Stimulated activated CD4-positive, alpha-beta T cell treated with anti-CD3 and anti-CD28 coated beads, Interleukin-4, amount 100 ng/mL, for 4 hours (primary cell): ENCODE data around the gene MYEOV.
A peak's percentile ranks its signal among the peaks of the same experiment; 100 is the strongest.

Source experiments
- DNase-seq, 2 experiments: peaks; one replicate each; pipeline ENCODE4 v3.0.0-alpha.2; 2020

MYEOV gene

DNA sequence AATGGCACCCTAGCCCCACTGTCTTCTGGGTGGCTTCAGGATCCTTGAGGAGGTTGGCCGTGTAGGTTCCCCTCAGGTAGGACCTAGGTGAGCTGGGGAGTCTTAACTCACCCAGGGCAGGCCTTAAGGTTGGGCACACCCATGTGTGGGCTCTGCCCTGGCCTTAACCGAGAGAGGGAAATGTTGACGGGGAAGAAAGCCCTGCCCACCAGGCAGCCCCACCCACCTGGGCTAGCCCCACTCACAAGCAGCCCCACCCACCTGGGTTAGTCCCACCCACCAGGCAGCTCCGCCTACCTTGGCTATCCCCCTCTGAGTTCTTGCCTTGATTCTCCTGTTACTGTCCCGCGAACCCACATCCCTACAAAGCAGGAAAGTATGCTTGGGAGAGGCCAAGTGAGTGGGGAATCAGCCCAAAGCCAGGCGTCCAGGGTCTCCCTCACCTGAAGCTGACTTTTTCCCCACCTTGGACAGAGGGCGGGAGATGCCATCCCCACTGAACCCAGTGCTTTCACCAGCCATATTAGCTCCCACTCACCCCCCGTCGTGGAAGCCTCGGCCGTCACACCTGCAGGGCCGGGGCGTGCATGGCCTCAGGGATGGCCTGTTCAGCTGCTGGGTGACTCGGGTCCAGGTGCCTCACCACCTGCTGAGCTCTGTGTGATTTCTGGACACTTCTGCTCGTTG lies at the start of gene MYEOV:
Gene MYEOV, plus strand, starts transcription at position 337 of the 687 bp plus-strand sequence. CDS start 1,200 bp downstream, outside the sequence.
- peak in 1 of 2 experiments; percentile 47 for DNase-seq

DNA sequence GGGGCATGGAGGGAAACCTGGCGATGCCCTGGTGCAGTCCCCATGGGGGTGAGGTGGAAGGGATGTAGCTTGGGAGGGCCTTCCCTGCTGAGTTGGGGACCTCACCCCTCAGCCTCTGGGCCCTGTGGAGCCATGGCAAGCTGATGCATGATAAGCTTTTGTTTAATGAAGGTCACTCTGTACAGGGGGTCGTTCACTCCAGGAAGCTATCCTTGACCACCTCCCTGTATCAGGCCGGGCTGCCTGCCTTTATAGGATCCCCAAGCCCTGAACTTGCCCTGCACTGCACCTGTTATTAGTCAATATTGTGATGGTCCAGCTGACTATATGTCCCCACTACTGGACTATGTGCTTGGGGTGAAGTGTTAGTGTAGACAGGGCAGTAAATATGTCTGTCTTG lies 49.7 kb upstream of the MYEOV start:
- no peak for DNase-seq

DNA sequence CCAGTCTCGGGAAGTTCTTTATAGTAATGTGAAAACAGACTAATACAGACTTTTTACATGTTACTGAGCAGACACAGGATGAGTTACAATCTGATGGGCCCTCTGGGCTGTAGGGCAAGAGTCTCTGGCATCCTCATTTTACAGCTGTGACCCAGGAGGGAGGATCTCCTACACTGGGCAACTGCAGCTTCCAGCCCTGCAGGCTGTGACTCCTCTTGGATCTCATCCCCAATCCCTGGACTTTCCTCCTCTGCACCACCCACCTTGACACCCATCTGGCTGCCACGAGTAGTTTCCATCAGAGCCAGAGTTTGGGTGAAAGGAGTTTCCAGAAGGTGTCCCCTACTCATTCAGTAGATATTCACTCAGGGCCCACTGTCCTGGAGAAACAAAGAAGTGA lies 48.9 kb upstream of the MYEOV start:
- no peak for DNase-seq

DNA sequence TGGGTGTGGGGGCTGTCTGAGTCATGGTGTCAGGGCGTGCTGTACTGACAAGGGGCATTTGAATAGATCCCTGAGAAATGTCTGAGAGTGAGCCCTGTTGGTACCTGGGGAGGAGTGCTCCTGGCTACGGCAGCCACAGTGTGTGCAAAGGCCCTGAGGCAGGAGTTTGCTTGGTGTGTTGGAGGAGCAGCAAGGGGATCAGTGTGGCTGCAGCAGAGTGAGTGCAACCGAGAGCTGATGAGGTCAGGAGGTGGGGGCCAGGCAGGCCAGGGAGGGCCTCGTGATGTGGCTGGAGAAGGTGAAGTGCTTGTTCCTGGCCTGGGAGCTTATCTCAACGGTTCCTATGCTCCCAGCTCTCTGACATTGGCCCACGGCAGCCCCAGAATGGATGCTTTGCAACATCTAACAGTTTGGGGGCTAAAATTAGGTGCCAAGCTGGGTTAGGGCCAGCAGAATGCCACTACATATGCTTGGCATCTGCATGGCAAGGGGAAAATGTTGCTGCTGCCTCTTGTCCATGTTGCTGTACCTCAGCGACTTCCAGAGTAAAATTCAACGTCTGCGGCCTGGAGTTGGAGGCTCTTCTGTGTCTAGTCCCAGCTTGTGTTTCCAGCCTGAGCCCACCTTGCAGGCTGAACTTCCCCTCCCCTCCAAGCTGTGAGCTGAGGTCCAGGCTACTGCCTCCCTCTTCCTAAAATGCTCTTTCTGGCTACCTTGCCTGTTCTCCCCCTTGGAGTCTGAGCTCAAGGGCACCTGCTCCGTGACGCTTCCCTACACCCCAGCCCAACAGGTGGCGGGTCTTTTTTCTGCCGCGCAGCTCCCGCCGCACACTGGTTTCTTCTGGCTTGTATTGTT lies 48.2 kb upstream of the MYEOV start:
- no peak for DNase-seq

DNA sequence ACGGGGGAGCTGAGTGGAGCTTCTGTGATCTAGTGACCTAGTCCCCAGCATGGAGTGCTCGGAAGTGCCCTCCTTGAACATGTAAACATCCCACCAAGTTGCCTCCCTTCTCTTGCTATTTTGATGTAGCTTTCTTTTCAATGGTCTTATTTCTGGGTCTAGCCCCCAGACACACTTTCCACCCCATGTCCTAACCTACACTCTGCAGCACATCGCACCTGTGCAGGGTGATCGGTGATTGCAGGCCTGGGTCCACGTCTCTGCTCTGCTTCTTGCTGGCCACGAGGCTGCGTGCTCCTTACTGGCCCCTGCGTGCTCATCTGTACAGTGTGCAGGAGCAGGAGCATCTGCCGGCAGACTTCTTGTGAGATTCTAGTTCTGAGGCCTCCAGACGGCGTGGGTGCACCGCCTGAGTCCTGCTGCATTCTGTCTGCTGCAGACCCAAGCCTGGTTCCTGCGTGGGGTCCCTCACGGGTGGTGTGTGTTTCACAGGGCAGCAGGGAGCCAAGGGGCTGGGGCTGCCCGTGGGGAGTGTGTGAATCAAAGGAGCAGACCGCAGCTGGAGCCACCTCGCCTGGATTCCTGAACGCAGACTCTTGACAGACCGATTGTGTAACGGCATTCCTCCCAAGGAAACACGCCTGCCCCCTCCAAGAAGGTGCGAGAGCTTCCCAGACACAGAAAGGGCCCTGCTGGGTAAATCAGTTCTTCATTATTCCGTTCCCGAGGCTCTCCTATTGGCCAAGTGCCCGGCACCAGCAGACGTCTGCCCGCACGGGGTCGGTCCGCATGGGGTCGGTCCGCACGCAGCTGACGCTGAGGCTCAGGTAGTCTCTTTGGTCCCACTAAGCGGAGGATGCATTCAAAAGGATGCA lies 44.4 kb upstream of the MYEOV start:
- DNase-seq: no peak

DNA sequence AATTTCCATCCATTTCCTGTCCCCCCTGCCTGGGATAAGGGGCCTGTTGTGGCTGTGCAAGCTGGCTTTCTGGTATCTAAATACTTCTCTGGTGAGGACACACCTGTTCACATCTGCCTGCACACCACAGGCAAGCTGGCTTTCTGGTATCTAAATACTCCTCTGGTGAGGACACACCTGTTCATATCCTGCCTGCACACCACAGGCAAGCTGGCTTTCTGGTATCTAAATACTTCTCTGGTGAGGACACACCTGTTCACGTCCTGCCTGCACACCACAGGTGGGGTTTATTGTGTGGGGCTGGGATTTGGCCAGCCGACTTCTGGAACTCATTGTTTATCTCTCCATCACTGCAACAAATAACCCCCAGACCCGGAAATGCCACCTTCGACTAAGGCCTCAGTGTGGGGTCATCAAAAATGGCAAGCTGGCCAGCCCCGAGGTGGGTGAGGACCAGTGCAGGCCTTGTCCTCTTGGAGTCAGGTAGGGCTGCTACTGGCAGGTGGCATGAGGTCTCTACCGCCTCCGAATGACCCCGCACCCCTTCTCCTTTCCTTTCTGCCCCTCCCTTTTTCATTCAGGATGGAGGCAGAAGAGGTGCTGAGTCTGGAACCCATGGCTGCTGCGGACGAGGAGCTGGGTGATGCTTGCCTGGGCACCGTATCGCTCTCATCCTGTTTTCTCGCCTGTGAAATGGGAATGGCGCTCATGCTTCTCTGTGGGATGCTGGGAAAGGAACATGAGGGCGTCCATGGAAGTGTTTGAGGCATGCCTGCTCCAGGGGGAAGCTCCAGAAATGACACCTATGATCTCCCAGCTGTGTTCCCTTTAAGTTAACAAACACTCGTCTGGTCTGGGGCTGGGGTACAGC lies 43.5 kb upstream of the MYEOV start:
- no peak for DNase-seq

DNA sequence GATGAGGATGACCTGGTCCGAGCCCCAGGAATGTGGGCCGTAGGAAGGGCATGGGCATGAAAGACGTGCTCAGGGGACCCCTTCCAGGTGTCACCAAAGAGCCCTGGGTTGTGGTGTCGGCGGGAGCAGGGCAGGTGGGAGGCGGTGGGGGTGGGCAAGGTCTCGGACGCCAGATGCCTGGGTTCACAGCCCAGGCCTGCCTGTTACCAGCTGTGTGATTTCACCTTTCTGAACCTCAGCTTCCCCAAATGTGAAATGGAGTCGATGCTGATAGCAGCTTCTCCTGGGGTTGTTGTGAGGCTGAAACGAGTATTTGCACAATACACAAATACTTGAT lies 42.9 kb upstream of the MYEOV start:
- DNase-seq: no peak

DNA sequence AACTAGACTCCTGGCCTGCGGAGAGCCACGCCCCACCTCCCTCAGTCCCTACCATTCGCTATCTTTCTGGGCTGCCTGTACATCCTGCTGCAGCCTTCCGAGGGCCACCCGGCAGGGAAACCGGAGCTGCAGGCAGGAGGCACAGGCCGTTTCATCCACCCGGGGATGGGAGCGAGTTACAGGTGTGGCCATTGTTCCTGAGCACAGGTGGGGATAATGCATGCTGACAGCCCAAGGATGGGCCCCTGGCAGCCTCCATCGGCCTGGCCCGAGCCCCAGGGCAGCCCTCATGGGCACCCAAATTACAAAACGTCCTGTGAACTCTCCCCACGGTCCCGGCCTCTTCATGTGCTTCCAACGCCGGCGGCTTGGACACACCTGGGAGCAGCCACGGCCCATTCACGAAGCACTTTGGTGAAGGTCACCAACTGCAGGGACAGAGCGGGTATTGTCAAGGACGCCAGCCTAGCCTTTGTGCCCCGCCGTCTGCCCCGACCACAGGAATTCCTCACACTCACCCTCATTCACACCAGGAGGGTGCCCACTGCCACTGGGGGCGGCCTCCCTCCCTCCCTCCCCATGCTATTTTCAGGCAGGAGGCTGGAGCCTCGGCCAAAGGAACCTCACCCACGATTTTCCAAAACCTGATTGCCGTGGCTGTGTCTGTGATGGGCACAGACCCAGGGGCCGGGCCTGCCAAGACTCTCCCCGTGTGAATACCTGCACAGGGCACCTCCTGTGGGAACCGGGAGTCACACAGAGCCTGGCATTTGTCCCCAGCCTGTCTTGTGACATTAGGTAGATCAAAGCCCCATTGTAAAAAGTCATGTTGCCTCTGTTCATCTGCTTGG lies 42.1 kb upstream of the MYEOV start:
- no peak for DNase-seq

DNA sequence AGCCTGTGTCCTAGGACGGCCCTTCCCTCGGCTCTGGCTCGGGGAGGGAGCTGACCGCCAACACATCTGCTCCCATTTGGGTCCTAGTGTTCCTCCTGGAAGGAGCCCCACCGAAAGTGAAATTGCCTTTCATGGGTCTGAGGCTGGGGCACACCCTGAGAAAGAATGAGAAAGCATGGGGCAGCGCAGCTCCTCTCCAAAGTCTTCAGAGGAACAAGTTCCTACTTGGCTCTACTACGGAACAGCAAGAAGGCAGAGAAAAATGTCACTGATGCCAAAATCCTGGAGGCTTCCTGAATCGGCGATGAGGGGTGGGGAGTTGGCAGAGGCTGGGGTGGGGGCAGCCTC lies 41.5 kb upstream of the MYEOV start:
- no peak for DNase-seq

DNA sequence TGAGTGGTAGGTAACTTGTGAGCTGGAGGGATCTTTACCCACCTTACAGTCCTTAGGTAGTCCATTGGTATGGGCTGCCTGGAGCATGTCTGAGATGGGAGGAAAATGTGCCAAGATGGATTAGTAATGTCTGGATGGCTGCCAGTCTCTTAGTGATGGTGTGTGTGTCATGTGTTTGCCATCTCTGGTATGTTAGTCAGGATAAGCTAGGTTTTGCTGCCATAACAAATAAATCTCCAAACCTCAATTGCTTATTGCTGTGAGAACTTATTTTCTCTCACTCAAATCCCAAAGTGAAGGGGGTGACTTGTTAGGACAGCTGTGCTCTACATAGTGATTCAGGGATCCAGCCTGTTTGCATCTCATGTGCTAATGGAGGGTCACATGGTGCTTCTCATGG lies 40.9 kb upstream of the MYEOV start:
- no peak for DNase-seq

DNA sequence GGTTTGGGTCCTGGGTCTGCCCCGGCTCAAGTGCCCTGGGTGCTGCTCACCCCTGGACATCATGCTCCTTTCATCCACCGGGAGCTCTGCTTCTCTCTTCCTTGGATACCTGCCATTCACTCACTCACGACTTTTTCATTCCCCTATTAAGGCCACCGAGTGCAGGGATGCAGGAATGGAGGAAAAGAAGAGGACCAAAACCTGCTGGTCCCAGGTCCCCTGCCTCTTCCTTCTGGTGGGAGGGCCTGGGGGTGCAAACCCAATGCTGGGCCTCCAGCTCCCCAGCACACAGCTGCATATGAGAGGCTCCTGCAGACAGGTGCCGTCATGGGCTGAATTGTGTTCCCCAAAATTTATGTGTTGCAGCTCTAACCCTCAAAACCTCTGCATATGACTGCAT lies 36.8 kb upstream of the MYEOV start:
- no peak for DNase-seq

DNA sequence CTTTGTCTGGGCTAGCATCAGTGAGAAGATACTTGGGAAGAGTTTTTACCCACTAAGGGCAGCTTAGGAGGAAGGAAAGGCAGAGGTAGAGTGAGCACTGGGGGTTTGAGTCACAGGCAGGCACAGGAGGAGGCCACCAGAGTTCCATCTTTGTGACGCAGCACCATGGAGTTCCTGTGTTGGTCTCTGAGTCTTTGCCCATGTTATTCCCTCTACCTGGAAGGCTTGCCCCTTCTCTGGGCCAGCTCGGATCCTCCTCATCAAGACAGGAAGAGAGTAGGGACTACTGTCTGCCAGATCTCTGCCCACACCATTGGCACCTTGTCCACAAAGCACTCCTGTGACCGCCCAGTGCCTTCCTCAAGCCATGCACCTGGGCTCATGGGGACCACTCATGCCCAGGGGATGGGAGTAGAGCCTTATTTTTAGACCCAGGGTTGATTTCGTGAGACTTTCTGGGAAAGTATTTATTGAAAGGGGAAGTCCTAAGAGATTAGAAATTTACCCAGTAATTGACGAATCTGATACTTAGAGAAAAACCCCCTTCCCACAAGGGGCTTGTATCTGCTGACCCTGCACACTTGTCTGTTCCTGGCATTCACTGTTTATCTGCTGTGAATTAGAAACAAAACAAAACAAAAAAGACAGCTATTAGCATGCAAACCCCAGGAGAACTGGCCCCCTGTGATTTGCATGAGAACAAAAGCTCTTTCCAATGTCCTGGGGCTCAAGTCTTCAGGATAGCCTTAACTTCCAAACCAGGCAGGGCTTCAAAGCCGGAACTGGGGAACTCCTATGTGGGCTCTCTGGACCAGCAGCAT lies 35.9 kb upstream of the MYEOV start:
- DNase-seq: no peak

DNA sequence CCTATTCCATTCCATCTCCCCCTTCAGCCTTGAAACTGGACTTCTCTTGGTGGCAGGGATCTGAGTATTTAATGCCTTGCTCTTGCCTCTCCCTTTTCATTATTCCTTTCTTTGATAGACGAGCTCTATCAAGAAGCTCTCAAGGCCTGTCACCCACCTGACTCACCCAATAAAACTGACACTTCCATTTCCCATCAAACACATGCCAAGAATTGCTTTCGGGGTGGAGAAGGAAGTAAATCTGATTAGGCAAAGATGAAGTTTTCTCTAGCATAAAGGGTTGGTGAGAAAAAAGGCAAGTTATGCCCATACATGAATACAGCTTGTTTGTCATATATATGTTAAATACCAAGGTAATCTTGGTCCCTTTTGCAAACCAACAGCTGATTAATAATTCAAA lies 34.9 kb upstream of the MYEOV start:
- DNase-seq: no peak

DNA sequence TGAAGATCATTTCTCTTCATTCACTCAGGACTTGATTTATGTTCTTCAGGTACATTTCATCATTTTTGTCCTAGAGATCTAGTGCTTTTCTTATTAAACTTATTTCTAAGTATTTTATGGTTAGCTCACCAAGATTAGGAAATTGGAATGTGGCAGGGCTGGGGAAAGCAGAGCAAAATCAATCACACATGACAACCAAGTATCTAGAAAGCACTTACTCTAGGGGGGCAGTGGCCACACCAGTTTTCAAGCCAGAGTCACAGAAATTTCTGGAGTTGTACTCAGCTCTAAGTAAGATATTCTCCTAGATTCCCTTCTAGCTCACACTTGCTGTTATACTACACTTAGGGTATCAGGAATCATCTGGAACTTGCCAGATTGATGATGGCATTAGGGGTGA lies 33.3 kb upstream of the MYEOV start:
- DNase-seq: no peak

DNA sequence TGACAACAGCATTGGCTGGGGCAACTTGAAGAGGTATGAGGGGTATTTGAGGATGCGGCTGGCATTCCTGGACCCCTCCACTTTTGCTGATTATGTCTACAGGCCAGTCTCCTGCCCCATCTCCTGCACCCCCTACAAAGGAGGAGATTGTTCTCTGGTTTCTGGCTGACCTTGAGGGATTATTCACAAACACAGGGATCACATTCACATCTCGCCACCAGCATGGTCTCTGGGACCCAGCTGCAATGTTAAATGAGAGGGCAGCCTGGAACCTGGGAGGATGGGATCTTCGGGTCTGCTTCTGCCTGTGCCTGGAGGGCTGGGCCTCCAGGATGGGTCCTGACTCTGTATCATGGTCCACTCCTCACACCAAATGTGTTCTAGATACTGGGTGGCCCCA lies 32.8 kb upstream of the MYEOV start:
- no peak for DNase-seq

DNA sequence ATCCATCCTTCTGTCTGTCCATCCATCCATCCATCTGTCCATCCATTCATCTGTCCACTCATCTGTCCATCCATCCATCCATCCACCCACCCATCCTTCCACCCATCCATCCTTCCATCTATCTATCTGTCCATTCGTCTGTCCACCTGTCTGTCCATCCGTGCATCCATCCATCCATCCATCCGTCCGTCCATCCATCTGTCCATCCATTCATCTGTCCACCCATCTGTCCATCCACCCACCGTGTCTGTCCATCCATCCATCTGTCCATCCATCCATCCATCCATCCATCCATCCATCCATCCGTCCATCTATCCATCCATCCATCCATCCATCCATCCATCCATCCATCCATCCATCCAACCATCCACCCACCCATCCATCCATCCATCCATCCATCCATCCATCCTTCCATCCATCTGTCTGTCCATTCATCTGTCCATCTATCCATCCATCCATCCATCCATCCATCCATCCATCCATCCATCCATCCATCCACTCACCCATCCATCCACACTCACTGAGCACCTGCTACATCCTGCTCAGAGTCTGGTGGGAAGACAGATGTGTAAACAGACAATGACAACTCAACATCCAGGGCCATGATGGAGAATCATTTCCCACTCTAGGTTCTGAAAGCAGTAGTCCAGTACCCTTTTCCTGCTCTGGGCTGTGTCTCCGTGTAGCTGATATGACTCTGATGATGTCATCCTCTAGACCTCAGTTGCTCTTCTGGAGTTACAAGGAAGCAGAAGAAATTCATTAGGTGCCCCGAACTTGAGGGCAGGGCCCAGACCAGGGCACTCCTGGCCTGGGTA lies 30.8 kb upstream of the MYEOV start:
- no peak for DNase-seq

DNA sequence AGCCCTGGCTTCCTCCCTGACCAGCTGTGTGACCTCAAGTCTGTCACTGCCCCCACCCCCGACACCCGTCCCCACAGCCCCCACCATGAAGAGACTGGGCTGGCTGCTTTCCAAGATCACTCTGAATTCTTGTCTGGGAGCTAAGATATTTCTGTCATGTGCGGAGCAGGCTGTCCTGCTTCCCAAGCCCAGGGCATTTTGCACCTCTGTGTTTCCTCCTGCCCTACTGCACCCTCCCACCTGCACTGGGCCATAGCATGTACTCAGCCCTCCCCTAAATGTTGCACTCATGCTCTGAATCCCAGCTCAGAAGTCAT lies 30.3 kb upstream of the MYEOV start:
- no peak for DNase-seq

DNA sequence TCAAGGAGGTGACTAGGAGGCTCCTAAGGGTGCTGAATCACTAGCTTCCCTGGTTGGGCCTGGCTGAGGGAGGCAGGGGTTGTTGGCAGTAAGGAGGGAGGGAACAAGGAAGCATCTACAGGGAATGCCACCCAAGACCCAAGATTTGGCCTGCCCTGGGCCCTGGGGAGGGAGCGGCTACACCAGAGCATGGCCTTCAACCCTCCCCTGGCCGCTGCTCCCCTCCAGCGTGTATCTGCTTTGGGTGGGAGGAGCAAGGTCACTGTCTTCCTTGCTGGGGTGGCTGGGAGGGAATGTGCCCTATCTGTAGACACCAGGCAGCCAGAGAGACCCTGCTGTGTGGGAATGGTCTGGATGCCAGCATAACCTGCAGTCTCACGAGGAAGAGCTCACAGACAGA lies 29.5 kb upstream of the MYEOV start:
- no peak for DNase-seq

DNA sequence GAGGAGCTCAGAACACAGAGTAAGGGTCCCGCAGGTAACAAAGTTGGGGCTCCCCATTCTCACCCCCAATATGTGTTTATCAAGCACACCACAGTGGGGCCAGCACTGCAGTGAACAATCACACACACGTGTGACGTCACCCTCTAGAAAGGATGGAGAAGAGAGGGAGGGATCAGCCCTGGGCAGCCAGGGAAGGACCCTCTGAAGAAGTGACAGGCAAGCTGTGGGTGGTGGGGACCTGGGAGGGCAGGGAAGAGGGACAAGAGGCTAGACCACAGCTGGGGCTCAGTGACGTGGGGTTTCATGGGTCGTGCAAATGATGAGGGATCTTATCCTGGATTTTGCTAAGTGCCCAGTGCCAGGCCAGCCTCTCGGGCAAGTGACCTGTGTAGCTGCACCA lies 28.7 kb upstream of the MYEOV start:
- no peak for DNase-seq

DNA sequence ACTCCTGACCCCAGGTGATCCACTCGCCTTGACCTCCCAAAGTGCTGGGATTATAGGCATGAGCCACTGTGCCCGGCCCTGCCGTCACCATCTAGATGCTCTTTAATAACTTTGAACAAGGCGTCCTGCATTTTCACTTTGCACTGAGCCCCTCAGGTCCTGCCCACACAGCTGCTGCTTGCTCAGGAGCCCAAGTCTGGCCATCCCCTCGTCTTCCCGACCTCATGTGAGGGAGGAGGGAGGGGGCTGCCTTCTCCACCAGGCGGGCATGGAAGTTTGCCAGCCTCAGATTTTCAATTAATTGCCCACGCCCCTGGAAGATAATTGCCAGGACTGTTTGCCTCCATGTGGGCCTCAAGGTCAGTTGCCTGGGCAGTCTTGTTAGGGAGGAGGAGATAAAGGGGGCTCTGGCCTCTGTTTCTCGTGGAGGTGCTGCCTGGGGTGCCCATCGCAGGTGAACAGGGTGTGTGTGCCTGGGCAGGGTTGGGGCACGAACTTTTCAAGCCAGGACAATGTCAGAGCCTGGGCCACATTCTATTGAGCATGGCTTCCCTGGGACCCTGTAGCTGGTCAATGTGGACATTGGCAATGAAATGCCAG lies 27.9 kb upstream of the MYEOV start:
- no peak for DNase-seq
